DMS114 treated with DMSO at 0.1 percent for 48 hours (cell line): ENCODE measurements around the gene AXL.

Experiments used
- DNase-seq: peaks from one replicate; lab custom pipeline; 2025; ENCODE audit not compliant: unreplicated experiment; lab: John Stamatoyannopoulos, UW

AXL gene

GRCh38 chr19:41305927-41306793 is 87.1 kb downstream of the AXL start:
- no peak for DNase-seq

GRCh38 chr19:41307090-41307875 is 88.3 kb downstream of the AXL start:
- no peak for DNase-seq

- no peak for DNase-seq
These were observed 89.0 kb downstream of the AXL start for GRCh38 chr19:41307954-41308449.

GRCh38 chr19:41308450-41309179 is 89.6 kb downstream of the AXL start:
- peak; percentile 83 for DNase-seq

- DNase-seq = peak; percentile 15
These were observed 90.4 kb downstream of the AXL start for GRCh38 chr19:41309180-41310032.

- DNase-seq = peak; percentile 82
These were observed 91.2 kb downstream of the AXL start, which contains the start of gene CCDC97 for GRCh38 chr19:41310033-41310831. Gene CCDC97 (plus strand): TSS chr19:41310172. CDS start chr19:41310311, 139 bp downstream.

GRCh38 chr19:41311072-41311471 is 92.0 kb downstream of the AXL start:
- DNase-seq = no peak
